Testis (tissue), 3 donors: ENCODE measurements around the gene OSBPL3. TPM values are rescaled to one million over a fixed set of nuclear protein-coding genes. Genes with fewer than 3 reads are reported as not detected.
"Not testable (repeated sequence)": the region's sequence is repeated elsewhere in the genome, so short reads cannot be mapped to it uniquely, and the experiment has no call there.

Source experiments
- DNase-seq: peaks from one replicate; pipeline ENCODE4 v3.0.0-alpha.2; 2019
- H3K27ac ChIP-seq, 2 donors: fragments of 200-600 bp; sonication (generic); one replicate each; pipeline ENCODE4 v1.5.1; 2019
- H3K27me3 ChIP-seq: fragments of 200-600 bp; sonication (generic); one replicate; pipeline ENCODE4 v1.5.1; 2019
- H3K36me3 ChIP-seq: fragments of 200-600 bp; sonication (generic); one replicate; pipeline ENCODE4 v1.5.1; 2017; ENCODE audit warnings: low read depth; ENCODE audit errors: missing control alignments
- H3K4me1 ChIP-seq: fragments of 200-600 bp; sonication (generic); one replicate; pipeline ENCODE4 v1.5.1; 2019
- H3K4me3 ChIP-seq, 2 donors: fragments of 200-600 bp; sonication (generic); one replicate each; pipeline ENCODE4 v1.5.1; 2017 to 2019
- H3K9me3 ChIP-seq: fragments of 200-600 bp; sonication (generic); one replicate; pipeline ENCODE4 v1.5.1; 2017
- CTCF ChIP-seq, 3 experiments: fragments of 450-650 bp in 2 of 3; fragments of 200-600 bp in 1 of 3; sonication (generic) in 1 of 3; IDR thresholded peaks; one replicate each; pipeline ENCODE4 v1.5.1; 2016 to 2019; ENCODE audit warnings: antibody characterized with exemption in 3 of 3, mild to moderate bottlenecking in 2 of 3, moderate library complexity in 1 of 3
- POLR2A ChIP-seq: fragments of 450-650 bp; IDR thresholded peaks from one replicate; pipeline ENCODE4 v1.6.1; 2017; ENCODE audit warnings: antibody characterized with exemption, mild to moderate bottlenecking, moderate library complexity
- WGBS, 2 donors: methylation state at CpG; one replicate each; pipeline ENCODE4 v1.1.5; 2018; 5-methylcytosine and 5-hydroxymethylcytosine counted together
- intact Hi-C: fragments of 100-400 bp; cut with DNase I; formaldehyde crosslinking; loops from one replicate; pipeline ENCODE4 v1.15.1; 2023; ENCODE audit warnings: low total_unique reads
- polyA plus RNA-seq: library from polyadenylated mRNA; stranded (reverse); fragments of 350-450 nt; fragmentation: Illumina TruSeq; extraction: RNeasy Lipid Tissue Mini Kit (QIAGEN cat#74804); gene quantifications from one replicate; pipeline ENCODE4 v1.2.3, GENCODE V29; 2014; ENCODE audit warnings: low read depth, low replicate concordance; ENCODE audit not compliant: insufficient read depth
- total RNA-seq, 2 donors: library from RNA; depleted of rRNA; stranded (reverse); fragments of >200 nt; gene quantifications; one replicate each; pipeline ENCODE4 v1.2.3, GENCODE V29; 2016

Gene OSBPL3
- total and polyA plus RNA-seq, 3 donors from 2014 or later, result 5.6 to 9.4 (median 6.9) TPM

GRCh38 chr7:24905996-24906770, 73.8 kb downstream of the OSBPL3 start:
- 86 to 89% methylated on average over 4 of the region's 4 CpGs for WGBS, 2 donors
- H3K4me3 ChIP-seq, result no peak overlapping the region
- H3K36me3 ChIP-seq, result no peaks in the 10 kb centered on the region
- no peaks in the 10 kb centered on the region for H3K27me3 ChIP-seq
- no peak for DNase-seq
- H3K4me1 ChIP-seq, result no peaks in the 10 kb centered on the region
- no peak overlapping the region for H3K27ac ChIP-seq
- intact Hi-C loops, result no loop called here
- no peaks in the 10 kb centered on the region for H3K9me3 ChIP-seq
- no peak for TF ChIP-seq CTCF (IDR thresholded peaks at IDR 0.05)
- TF ChIP-seq POLR2A, result no peak

- WGBS, 2 donors, result 81 to 92% methylated on average over 4 of the region's 4 CpGs
- H3K4me3 ChIP-seq, DNase-seq, H3K27ac ChIP-seq, H3K9me3 ChIP-seq, H3K27me3 ChIP-seq, H3K4me1 ChIP-seq, intact Hi-C loops, H3K36me3 ChIP-seq: not testable (repeated sequence)
These were observed 76.0 kb downstream of the OSBPL3 start for GRCh38 chr7:24903992-24904391.

- WGBS, 2 donors, result 94% methylated on average over 3 of the region's 3 CpGs
- Histone ChIP-seq H3K4me1 (no peaks in the 10 kb centered on the region), H3K9me3 (no peaks in the 10 kb centered on the region), H3K27me3 (no peaks in the 10 kb centered on the region), H3K36me3 (no peaks in the 10 kb centered on the region), H3K27ac (no peak overlapping the region), H3K4me3 (no peak overlapping the region)
- TF ChIP-seq POLR2A, result no peak
- TF ChIP-seq CTCF (IDR thresholded peaks at IDR 0.05), result no peak
- intact Hi-C loops, result no loop called here
- no peak for DNase-seq
These were observed 76.4 kb downstream of the OSBPL3 start for GRCh38 chr7:24903559-24903958.

GRCh38 chr7:24902931-24903330, 77.0 kb downstream of the OSBPL3 start:
- no peaks in the 10 kb centered on the region for H3K9me3 ChIP-seq
- H3K36me3 ChIP-seq, result no peaks in the 10 kb centered on the region
- no peak overlapping the region for H3K4me3 ChIP-seq
- no peaks in the 10 kb centered on the region for H3K27me3 ChIP-seq
- intact Hi-C loops, result no loop called here
- TF ChIP-seq CTCF (IDR thresholded peaks at IDR 0.05) (no peak), POLR2A (no peak)
- H3K27ac ChIP-seq, result no peak overlapping the region
- H3K4me1 ChIP-seq, result no peaks in the 10 kb centered on the region
- 90 to 91% methylated on average over 2 of the region's 2 CpGs for WGBS, 2 donors
- DNase-seq, result no peak

- Histone ChIP-seq H3K36me3 (no peaks in the 10 kb centered on the region), H3K4me3 (no peak overlapping the region), H3K27ac (no peak overlapping the region), H3K9me3 (no peaks in the 10 kb centered on the region), H3K27me3 (no peaks in the 10 kb centered on the region), H3K4me1 (no peaks in the 10 kb centered on the region)
- intact Hi-C loops, result no loop called here
- TF ChIP-seq POLR2A (no peak), CTCF (IDR thresholded peaks at IDR 0.05) (no peak)
- DNase-seq, result no peak
- WGBS, 2 donors, result 85 to 93% methylated on average over 2 of the region's 2 CpGs
These were observed 77.7 kb downstream of the OSBPL3 start for GRCh38 chr7:24902276-24902675.
